NCI-H2029 treated with DMSO at 0.1 percent for 48 hours (cell line): ENCODE data around the gene KRTAP10-11.
"Not testable (repeated sequence)": the region's sequence is repeated elsewhere in the genome, so short reads cannot be mapped to it uniquely, and the experiment has no call there.

ENCODE experiments used
- DNase-seq: peaks from one replicate; lab custom pipeline; 2025; lab: John Stamatoyannopoulos, UW

KRTAP10-11 gene

DNA sequence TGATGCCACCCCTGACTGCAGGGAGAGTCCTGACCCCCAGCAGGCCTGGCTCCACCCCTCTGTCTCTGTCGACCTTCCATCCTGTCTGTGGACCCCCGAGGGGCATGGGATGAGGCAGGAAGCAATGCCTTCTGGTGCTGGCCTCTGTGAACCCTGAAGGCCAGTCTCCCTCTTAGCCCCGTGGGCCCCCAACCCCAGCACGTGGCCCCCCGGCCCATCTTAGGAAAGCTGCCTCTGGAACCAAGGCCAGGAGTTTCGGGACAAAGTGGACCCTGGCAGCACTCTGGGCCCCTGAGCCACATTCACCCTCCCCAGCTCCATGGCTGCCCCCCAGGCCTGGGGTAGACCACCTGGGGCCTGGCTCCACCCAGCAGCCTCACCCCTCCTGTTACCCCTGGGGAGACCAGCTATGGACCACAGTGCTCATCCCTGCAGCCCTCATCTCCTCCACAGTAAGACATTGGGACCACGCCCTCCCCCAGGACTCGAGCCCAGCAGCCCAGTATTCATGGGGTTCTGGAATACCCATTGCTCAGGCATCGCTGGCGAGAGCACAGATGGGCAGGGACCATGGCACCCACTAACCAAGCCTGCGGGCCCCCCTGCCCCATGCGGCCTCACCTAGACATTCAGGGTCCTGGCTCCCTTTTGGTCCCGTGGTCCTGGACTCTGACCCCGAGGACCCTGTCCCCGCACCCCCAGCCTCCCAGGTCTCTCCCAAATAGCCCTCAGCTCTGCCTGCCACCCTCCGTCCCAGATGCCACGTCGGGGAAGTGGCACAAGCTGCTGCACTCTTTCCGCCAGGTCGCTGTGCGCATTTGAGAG, 7.5 kb upstream of the KRTAP10-11 start:
- DNase-seq = not testable (repeated sequence)

- no peak for DNase-seq
Observed at GRCh38 chr21:44639331-44639655, 6.9 kb upstream of the KRTAP10-11 start.

GRCh38 chr21:44640761-44641160, 5.5 kb upstream of the KRTAP10-11 start:
- DNase-seq = no peak

GRCh38 chr21:44643741-44644310, 2.4 kb upstream of the KRTAP10-11 start:
- no peak for DNase-seq

- no peak for DNase-seq
Observed at GRCh38 chr21:44644878-44645277, 1.3 kb upstream of the KRTAP10-11 start.

GRCh38 chr21:44647222-44647552, 973 bp downstream of the KRTAP10-11 start:
- DNase-seq = no peak

DNA sequence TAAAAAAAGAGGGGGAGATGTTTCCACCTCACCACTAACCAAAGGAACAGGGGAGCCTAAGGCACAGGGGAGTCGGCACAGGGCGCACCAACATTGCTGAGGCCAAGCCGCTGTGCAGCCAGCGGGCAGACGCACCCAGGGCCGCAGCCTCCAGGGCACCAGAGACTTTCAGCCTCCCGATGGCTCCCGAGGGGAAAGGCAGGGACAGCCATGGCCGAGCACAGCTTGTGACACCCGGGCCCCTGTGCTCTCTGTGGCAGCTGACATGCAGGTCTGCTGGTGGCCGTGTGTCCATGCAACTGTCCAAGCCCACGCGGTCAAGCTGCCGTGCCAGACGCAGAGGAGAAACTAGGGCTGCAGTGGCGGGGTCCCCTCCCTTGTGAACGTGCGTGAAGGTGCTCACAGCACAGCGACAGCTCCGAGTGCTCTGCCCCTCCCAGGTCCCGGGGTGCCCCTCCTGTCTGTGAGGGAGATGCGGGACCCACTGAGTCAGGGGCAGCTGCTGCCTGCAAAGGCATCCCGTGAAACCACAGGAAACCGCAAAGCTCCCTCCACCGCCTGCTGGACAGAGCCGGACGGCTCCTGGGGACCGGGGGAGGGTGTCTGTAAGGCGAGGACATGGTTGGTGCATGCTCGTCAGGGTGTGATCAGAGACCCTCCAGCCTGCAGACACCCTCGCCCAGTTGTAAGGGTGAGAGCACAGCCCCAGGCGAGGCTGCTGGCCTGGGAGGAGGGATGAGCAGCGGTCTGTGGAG, 2.5 kb downstream of the KRTAP10-11 start:
- DNase-seq = no peak

DNA sequence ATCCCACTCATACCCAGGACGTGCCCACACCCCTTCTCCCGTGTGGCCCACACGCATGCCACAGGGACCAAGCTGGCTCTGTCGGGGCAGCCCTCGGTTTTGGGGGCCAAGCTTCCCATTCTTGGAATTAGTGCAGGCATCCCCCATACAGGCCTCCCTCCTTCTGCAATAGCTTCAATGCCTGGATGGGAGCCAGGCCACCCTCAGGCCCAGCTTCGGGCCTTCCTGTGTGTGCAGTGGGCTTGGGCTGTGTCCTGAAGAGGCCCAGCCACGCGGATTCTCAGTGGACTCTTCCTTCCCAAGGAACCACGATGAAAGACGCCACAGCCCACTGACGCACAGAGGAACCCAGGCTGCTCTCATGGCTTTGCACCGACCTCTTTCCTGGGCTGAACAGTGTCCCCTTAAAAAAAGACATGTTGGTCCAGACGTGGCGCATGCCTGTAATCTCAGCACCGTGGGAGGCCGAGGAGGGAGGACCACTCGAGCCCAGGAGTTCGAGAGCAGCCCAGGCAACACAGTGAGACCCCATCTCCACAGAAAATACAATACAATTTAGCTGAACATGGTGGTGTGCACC, 3.4 kb downstream of the KRTAP10-11 start:
- DNase-seq = no peak

- no peak for DNase-seq
Observed at GRCh38 chr21:44650265-44650972, 4.2 kb downstream of the KRTAP10-11 start.

DNA sequence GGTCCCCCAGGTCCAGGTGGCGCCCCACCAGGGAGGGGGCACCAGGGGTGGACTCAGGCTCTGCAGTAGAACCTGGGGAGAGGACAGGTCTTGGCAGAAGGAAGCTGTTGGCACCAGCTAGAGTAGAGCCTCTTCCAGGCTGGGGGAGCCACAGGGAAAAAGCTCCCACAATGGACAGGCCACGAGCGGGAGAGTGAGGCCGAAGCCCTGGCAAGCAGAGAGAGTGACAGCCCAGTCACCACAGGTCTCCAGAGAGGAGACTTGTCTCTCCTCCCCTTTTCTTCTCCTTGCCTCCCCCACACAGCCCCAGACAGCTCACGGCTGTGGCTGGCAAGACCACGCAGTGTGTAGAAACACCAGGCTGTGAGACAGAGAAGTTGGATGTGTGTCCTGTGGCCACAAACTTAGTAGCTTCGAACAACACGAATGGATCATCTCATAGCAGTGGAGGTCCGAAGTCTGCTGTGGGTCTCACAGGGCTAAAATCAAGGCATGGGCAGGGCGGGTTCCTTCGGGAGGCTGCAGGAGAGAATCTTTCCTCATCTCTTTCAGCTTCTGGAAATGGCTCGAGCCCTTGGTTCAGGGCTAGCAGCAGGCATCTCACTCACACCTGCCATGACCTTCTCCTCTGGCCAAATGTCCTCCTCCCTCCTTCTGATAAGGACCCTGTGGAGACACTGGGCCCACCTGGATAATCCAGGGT, 4.9 kb downstream of the KRTAP10-11 start:
- no peak for DNase-seq

DNA sequence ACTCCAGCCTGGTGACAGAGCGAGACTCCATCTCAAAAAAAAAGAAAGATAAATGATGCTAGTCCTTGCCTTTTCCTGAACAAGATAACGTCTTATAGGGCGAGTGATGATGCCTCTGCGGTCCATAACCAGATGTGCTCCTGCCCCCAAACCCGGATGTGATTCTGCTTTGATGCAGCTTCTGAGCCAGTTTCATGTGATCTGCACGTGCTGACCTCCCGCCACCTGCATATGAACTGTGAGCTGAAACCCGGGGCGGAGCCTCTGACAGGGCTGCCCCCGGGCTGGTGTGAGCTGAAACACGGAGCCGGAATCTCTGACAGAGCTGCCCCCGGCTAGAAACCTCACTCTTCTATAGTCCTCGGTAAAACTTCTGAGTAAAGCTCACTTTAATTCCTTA, 6.9 kb downstream of the KRTAP10-11 start:
- no peak for DNase-seq

GRCh38 chr21:44653656-44654575, 7.7 kb downstream of the KRTAP10-11 start:
- no peak for DNase-seq

- DNase-seq = no peak
Observed at GRCh38 chr21:44654576-44655175, 8.5 kb downstream of the KRTAP10-11 start, which contains the start of gene KRTAP12-4. TSS of gene KRTAP12-4 (minus strand) at chr21:44654659. CDS start at chr21:44654614, 45 bp downstream.

- no peak for DNase-seq
Observed at GRCh38 chr21:44656868-44657267, 10.7 kb downstream of the KRTAP10-11 start.

DNA sequence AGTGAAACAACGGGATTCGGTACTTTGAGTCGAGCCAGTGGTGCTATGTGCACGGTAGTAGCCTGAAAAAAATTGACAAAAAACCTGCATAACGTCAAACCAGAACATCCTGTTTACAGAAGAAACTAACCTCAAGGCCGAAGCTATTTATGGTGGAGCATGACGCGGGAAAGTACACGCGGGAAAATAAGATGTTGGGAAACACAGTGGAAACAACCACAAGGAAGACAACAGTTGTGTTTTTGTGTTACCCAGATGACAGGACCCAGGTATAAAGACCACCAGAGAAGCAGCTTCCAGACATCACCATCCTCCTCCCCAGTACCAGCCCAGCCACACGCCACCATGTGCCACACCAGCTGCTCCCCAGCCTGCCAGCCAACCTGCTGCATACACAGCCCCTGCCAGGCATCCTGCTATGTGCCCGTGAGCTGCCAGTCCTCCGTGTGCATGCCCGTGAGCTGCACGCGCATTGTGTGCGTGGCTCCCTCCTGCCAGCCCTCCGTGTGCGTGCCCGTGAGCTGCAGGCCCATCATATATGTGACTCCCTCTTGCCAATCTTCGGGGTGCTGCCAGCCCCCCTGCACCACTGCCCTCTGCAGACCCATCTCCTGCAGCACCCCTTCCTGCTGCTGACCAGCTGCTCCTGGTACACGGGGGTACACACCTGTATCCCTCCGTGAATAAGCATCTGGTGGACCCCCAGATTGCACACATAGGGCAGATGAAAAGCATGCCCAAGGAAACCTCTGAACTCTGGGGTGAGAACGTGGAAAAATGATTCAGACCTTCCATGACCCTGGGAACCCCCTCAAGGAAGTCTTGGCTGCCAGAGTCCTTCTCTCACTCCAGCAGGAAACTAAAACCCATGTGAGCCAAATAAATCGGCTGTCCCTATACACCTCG, 11.7 kb downstream of the KRTAP10-11 start, which contains the start of gene KRTAP12-3:
KRTAP12-3 (plus strand) TSS at position 298 of the 906 bp plus-strand sequence; CDS start at position 346, 48 bp downstream.
- DNase-seq = no peak

DNA sequence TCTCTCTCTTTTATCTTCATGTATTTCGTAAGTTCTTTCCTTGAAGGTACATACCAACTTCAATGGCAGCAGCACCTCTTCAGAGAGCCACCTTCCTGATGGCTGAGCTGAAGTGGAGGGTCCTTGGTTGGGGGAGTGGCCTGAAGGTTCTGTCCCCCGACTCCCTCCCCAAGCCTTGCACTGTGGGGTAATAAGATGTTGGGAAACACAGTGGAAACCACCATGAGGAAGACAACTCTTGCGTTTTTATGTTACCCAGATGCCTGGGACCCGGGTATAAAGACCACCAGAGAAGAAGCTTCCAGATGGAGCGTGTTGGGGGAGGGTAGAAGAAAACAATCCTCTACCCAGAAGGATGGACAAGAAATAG, 12.3 kb downstream of the KRTAP10-11 start:
- no peak for DNase-seq

GRCh38 chr21:44658913-44659595, 12.8 kb downstream of the KRTAP10-11 start:
- no peak for DNase-seq

DNA sequence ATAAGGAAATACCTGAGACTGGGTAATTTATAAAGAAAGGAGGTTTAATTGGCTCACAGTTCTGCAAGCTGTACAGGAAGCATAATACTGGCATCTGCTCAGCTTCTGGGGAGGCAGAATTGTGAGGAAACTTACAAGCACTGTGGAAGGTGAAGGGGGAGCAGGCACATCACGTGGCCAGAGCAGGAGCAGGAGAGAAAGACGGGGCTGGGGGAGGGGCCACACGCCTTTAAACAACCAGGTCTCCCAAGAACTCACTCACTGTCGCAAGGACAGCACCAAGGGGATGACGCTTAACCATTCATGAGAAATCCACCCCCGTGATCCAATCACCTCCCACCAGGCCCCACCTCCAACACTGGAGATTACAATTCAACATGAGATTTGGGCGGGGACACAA, 15.4 kb downstream of the KRTAP10-11 start:
- not testable (repeated sequence) for DNase-seq
